Body of pancreas (tissue), 4 donors: ENCODE data around the gene CARNS1. TPM values are rescaled to one million over a fixed set of nuclear protein-coding genes. Genes with fewer than 3 reads are reported as not detected.
"Not testable (repeated sequence)": the region's sequence is repeated elsewhere in the genome, so short reads cannot be mapped to it uniquely, and the experiment has no call there.

ENCODE experiments used
- ATAC-seq: fragments of 150-250 bp; one replicate; pipeline ENCODE4 v1.9.1; 2016
- DNase-seq, 4 donors: peaks; one replicate each; pipeline ENCODE4 v3.0.0-alpha.2; 2019
- H3K27ac ChIP-seq, 4 donors: fragments of 200-600 bp; sonication (generic); 1 replicate in 3 of 4; 2 replicates in 1 of 4; pipeline versions ENCODE4 v1.5.1 to v1.6.1; 2016 to 2019; ENCODE audit warnings: mild to moderate bottlenecking in 1 of 4, mixed read lengths in 1 of 4, moderate library complexity in 1 of 4
- H3K27me3 ChIP-seq, 2 donors: fragments of 200-600 bp; sonication (generic); one replicate each; pipeline ENCODE4 v1.6.0; 2016; ENCODE audit warnings: mild to moderate bottlenecking in 1 of 2
- H3K36me3 ChIP-seq, 2 donors: fragments of 200-600 bp; sonication (generic); replicated peaks in 1 of 2; 2 replicates each; pipeline ENCODE4 v1.5.1; 2016; ENCODE audit warnings: low read depth in 2 of 2; ENCODE audit not compliant: insufficient read depth in 1 of 2
- H3K4me1 ChIP-seq: fragments of 200-600 bp; sonication (generic); one replicate; pipeline ENCODE4 v1.6.0; 2016
- H3K4me3 ChIP-seq, 2 donors: fragments of 200-600 bp; sonication (generic); 1 replicate in 1 of 2; 2 replicates in 1 of 2; pipeline ENCODE4 v1.5.1; 2016 to 2019
- H3K9me3 ChIP-seq, 3 donors: fragments of 200-600 bp; sonication (generic); 1 replicate in 2 of 3; 2 replicates in 1 of 3; pipeline ENCODE4 v1.5.1; 2016
- CTCF ChIP-seq, 7 experiments: fragments of 450-650 bp in 4 of 7; fragments of 200-600 bp in 3 of 7; sonication (generic) in 3 of 7; IDR thresholded peaks; one replicate each; pipeline ENCODE4 v1.5.1; 2016 to 2019; ENCODE audit warnings: antibody characterized with exemption in 7 of 7
- POLR2A ChIP-seq, 3 donors: fragments of 450-650 bp; IDR thresholded peaks; one replicate each; pipeline ENCODE4 v1.6.1; 2016; ENCODE audit warnings: antibody characterized with exemption in 3 of 3, mild to moderate bottlenecking in 2 of 3
- WGBS, 2 donors: methylation state at CpG; one replicate each; pipeline ENCODE4 v1.1.5; 2017; 5-methylcytosine and 5-hydroxymethylcytosine counted together
- intact Hi-C: fragments of 100-400 bp; cut with DNase I; formaldehyde crosslinking; loops from one replicate; pipeline ENCODE4 v1.15.1; 2023
- total RNA-seq, 2 donors: library from RNA; depleted of rRNA; stranded (reverse); fragments of >200 nt; gene quantifications; one replicate each; pipeline ENCODE4 v1.1.0, GENCODE V29; 2016

CARNS1 gene
- total RNA-seq, 2 donors from 2014 or later: 2.1 to 2.6 TPM

GRCh38 chr11:67463680-67464410, 48.4 kb downstream of the CARNS1 start:
- Histone ChIP-seq H3K4me3 (no peak overlapping the region), H3K9me3 (no peaks in the 10 kb centered on the region), H3K4me1 (peaks cover 50% of the 10 kb centered on the region), H3K27ac (peak overlapping the region; percentile 68 to 93 (median 82)), H3K36me3 (no peaks in the 10 kb centered on the region), H3K27me3 (no peaks in the 10 kb centered on the region)
- TF ChIP-seq CTCF (IDR thresholded peaks at IDR 0.05) (no peak), POLR2A (IDR thresholded peaks at IDR 0.05) (no peak)
- intact Hi-C loops: no loop called here
- ATAC-seq: no peak
- DNase-seq: peak; percentile 37 to 82 (median 60)
- 80 to 95% methylated on average over 6 to 20 of the region's 20 CpGs for WGBS, 2 donors

GRCh38 chr11:67464411-67465188, 49.1 kb downstream of the CARNS1 start:
- Histone ChIP-seq H3K27ac (peak overlapping the region; percentile 68 to 93 (median 82)), H3K4me1 (peaks cover 53% of the 10 kb centered on the region), H3K9me3 (no peaks in the 10 kb centered on the region), H3K4me3 (peak overlapping the region; percentile 1 to 21), H3K27me3 (no peaks in the 10 kb centered on the region), H3K36me3 (no peaks in the 10 kb centered on the region)
- 0 to 13% methylated on average over 6 to 52 of the region's 56 CpGs for WGBS, 2 donors
- ATAC-seq (peak; percentile 74), DNase-seq (peak; percentile 93 to 95 (median 94))
- TF ChIP-seq CTCF (IDR thresholded peaks at IDR 0.05) (no peak), POLR2A (IDR thresholded peaks at IDR 0.05) (peak; percentile 53 to 86 (median 83))
- intact Hi-C loops: no loop called here

GRCh38 chr11:67465189-67465510, 49.7 kb downstream of the CARNS1 start:
- 0 to 24% methylated on average over 3 of the region's 3 CpGs for WGBS, 2 donors
- no peaks in the 10 kb centered on the region for H3K36me3 ChIP-seq
- no peaks in the 10 kb centered on the region for H3K9me3 ChIP-seq
- peak overlapping the region; percentile 68 to 93 (median 82) for H3K27ac ChIP-seq
- intact Hi-C loops: no loop called here
- ATAC-seq: no peak
- peak overlapping the region; percentile 1 to 21 for H3K4me3 ChIP-seq
- H3K4me1 ChIP-seq: peaks cover 57% of the 10 kb centered on the region
- DNase-seq: no peak
- no peak for TF ChIP-seq CTCF (IDR thresholded peaks at IDR 0.05)
- TF ChIP-seq POLR2A (IDR thresholded peaks at IDR 0.05): no peak
- H3K27me3 ChIP-seq: no peaks in the 10 kb centered on the region

GRCh38 chr11:67465530-67465929, 50.1 kb downstream of the CARNS1 start:
- ATAC-seq, H3K4me3 ChIP-seq, H3K9me3 ChIP-seq, H3K36me3 ChIP-seq, intact Hi-C loops, H3K27me3 ChIP-seq: not testable (repeated sequence)
- 43 to 60% methylated on average over 2 of the region's 2 CpGs for WGBS, 2 donors
- H3K4me1 ChIP-seq: peaks cover 57% of the 10 kb centered on the region
- H3K27ac ChIP-seq: peak overlapping the region; percentile 68 to 93 (median 82)
- DNase-seq: peak in 1 of 4 donors; percentile 11

GRCh38 chr11:67466367-67466766, 50.9 kb downstream of the CARNS1 start:
- TF ChIP-seq CTCF (IDR thresholded peaks at IDR 0.05) (no peak), POLR2A (IDR thresholded peaks at IDR 0.05) (no peak)
- Histone ChIP-seq H3K27me3 (no peaks in the 10 kb centered on the region), H3K4me3 (no peak overlapping the region), H3K9me3 (no peaks in the 10 kb centered on the region), H3K36me3 (no peaks in the 10 kb centered on the region), H3K4me1 (peaks cover 57% of the 10 kb centered on the region), H3K27ac (peak overlapping the region in 2 of 4 donors; percentile 87 to 93)
- peak; percentile 16 to 51 (median 40) for DNase-seq
- WGBS, 2 donors: 58 to 70% methylated on average over 2 to 5 of the region's 5 CpGs
- intact Hi-C loops: no loop called here
- ATAC-seq: no peak
